Measurements from ENCODE around the gene PTPN5. TPM values are rescaled to one million over a fixed set of nuclear protein-coding genes. Genes with fewer than 3 reads are reported as not detected.
"Not testable (repeated sequence)": the region's sequence is repeated elsewhere in the genome, so short reads cannot be mapped to it uniquely, and the experiment has no call there.

Gene PTPN5
- under 1 TPM; 0.15 to 0.51 (median 0.39) TPM for total RNA-seq

- H3K36me3 ChIP-seq = no peaks in the 10 kb centered on the region
- no peak within 1 kb of the TSS for H3K27ac ChIP-seq
- TF ChIP-seq CTCF (IDR thresholded peaks at IDR 0.05 in 4 of 5, conservative IDR thresholded peaks at IDR 0.05 in 1 of 5) (no peak), POLR2A (IDR thresholded peaks at IDR 0.05) (no peak)
- in situ Hi-C loops (cut with MboI; ENCODE audit: low sequenced_read_pairs in 4 of 4) = no loop called here
- H3K27me3 ChIP-seq = peaks cover 11 to 21% (median 18%) of the 10 kb centered on the region in 3 donors
- ATAC-seq (no peak), DNase-seq (no peak)
- H3K9me3 ChIP-seq = no peaks in the 10 kb centered on the region
- no peaks in the 10 kb centered on the region for H3K4me1 ChIP-seq
- peak within 1 kb of the TSS; percentile 40 to 47 (median 44) for H3K4me3 ChIP-seq
- intact Hi-C loops (cut with DNase I; ENCODE audit: low total_unique reads) = no loop called here
Observed at GRCh38 chr11:18791207-18791968, at the start of gene PTPN5. Gene PTPN5, minus strand, starts transcription at chr11:18791798. Its CDS starts 19,840 bp downstream, at chr11:18771958.

- Histone ChIP-seq H3K4me3 (no peak overlapping the region), H3K27ac (no peak overlapping the region), H3K4me1 (no peaks in the 10 kb centered on the region), H3K9me3 (no peaks in the 10 kb centered on the region), H3K36me3 (no peaks in the 10 kb centered on the region), H3K27me3 (no peaks in the 10 kb centered on the region)
- in situ Hi-C loops (cut with MboI; ENCODE audit: low sequenced_read_pairs in 4 of 4) (no loop called here), intact Hi-C loops (cut with DNase I; ENCODE audit: low total_unique reads) (no loop called here)
- DNase-seq (no peak), ATAC-seq (no peak)
- no peak for TF ChIP-seq CTCF (IDR thresholded peaks at IDR 0.05 in 4 of 5, conservative IDR thresholded peaks at IDR 0.05 in 1 of 5)
Observed at GRCh38 chr11:18836417-18836816, 44.8 kb upstream of the PTPN5 start.

- Histone ChIP-seq H3K9me3 (no peaks in the 10 kb centered on the region), H3K4me1 (no peaks in the 10 kb centered on the region), H3K4me3 (no peak overlapping the region), H3K36me3 (no peaks in the 10 kb centered on the region), H3K27ac (no peak overlapping the region), H3K27me3 (no peaks in the 10 kb centered on the region)
- in situ Hi-C loops (cut with MboI; ENCODE audit: low sequenced_read_pairs in 4 of 4) = no loop called here
- intact Hi-C loops (cut with DNase I; ENCODE audit: low total_unique reads) = no loop called here
- DNase-seq = no peak
- no peak for TF ChIP-seq POLR2A (IDR thresholded peaks at IDR 0.05)
- TF ChIP-seq CTCF (IDR thresholded peaks at IDR 0.05 in 4 of 5, conservative IDR thresholded peaks at IDR 0.05 in 1 of 5) = no peak
- ATAC-seq = no peak
Observed at GRCh38 chr11:18834754-18835466, 43.3 kb upstream of the PTPN5 start.

GRCh38 chr11:18820160-18820559 is 28.6 kb upstream of the PTPN5 start:
- H3K27ac ChIP-seq; intact Hi-C loops (cut with DNase I; ENCODE audit: low total_unique reads); H3K4me1 ChIP-seq; ATAC-seq; in situ Hi-C loops (cut with MboI; ENCODE audit: low sequenced_read_pairs in 4 of 4); H3K4me3 ChIP-seq; DNase-seq; H3K9me3 ChIP-seq; H3K27me3 ChIP-seq; H3K36me3 ChIP-seq: not testable (repeated sequence)

- DNase-seq (no peak), ATAC-seq (no peak)
- Histone ChIP-seq H3K4me3 (no peak overlapping the region), H3K36me3 (no peaks in the 10 kb centered on the region), H3K9me3 (no peaks in the 10 kb centered on the region), H3K4me1 (no peaks in the 10 kb centered on the region), H3K27ac (no peak overlapping the region), H3K27me3 (no peaks in the 10 kb centered on the region)
- in situ Hi-C loops (cut with MboI; ENCODE audit: low sequenced_read_pairs in 4 of 4) = no loop called here
- TF ChIP-seq CTCF (IDR thresholded peaks at IDR 0.05 in 4 of 5, conservative IDR thresholded peaks at IDR 0.05 in 1 of 5) = no peak
- no peak for TF ChIP-seq POLR2A (IDR thresholded peaks at IDR 0.05)
- intact Hi-C loops (cut with DNase I; ENCODE audit: low total_unique reads) = no loop called here
Observed at GRCh38 chr11:18804199-18804999, 12.8 kb upstream of the PTPN5 start.
